ENCODE measurements around the gene ST6GALNAC2.
A peak's percentile ranks its signal among the peaks of the same experiment; 100 is the strongest.
"Not testable (repeated sequence)": the region's sequence is repeated elsewhere in the genome, so short reads cannot be mapped to it uniquely, and the experiment has no call there.

The ST6GALNAC2 gene

GRCh38 chr17:76567634-76568432 lies 17.8 kb downstream of the ST6GALNAC2 start (continued):
- TF ChIP-seq ZNF10 (tag by site-specific recombination; IDR thresholded peaks at IDR 0.05): 0 out of 2 replicates have a peak, but pooled peaks have one; percentile 29

- Histone ChIP-seq H3K27ac (ENCODE audit: extremely low read depth, low read depth, low read length) (0 out of 2 replicates have a peak overlapping the region, but pooled peaks have one; percentile 19), H3K36me3 (ENCODE audit: control insufficient read depth in 2 of 2, insufficient read depth in 1 of 2, low read length in 2 of 2) (peaks cover 17 to 54% of the 10 kb centered on the region in 2 experiments), H3K4me1 (ENCODE audit: control insufficient read depth, insufficient read depth, low read length) (no peaks in the 10 kb centered on the region), H3K9me3 (ENCODE audit: control insufficient read depth, insufficient read depth, low read depth, low read length) (no peaks in the 10 kb centered on the region), H3K4me3 (ENCODE audit: low read depth, low read length) (no peak overlapping the region)
- POLR2A ChIA-PET: interaction anchor here (0.6 to 2.3 kb wide), 14 partner anchors 9 to 144 kb away, joined by 3 to 20 read pairs (median 5); partner anchors contain the start of genes ST6GALNAC1 and ST6GALNAC2
- CTCF ChIA-PET: interaction anchor here (1.1 to 3.3 kb wide), 7 partner anchors 8 to 114 kb away, joined by 3 to 25 read pairs (median 6); no protein-coding TSS in a partner anchor
- TF ChIP-seq ZNF600 (tag by site-specific recombination; IDR thresholded peaks at IDR 0.05) (0 out of 2 replicates have a peak, but pooled peaks have one; percentile 11), ZNF747 (tag by site-specific recombination; IDR thresholded peaks at IDR 0.05) (no peak)
Observed at GRCh38 chr17:76566988-76567431, 18.6 kb downstream of the ST6GALNAC2 start.

- POLR2A ChIA-PET: interaction anchor here (0.6 to 2.3 kb wide), 13 partner anchors 9 to 145 kb away, joined by 3 to 20 read pairs (median 6); partner anchors contain the start of genes ST6GALNAC1 and ST6GALNAC2
- Histone ChIP-seq H3K27ac (ENCODE audit: extremely low read depth, low read depth, low read length) (0 out of 2 replicates have a peak overlapping the region, but pooled peaks have one; percentile 19), H3K4me1 (ENCODE audit: control insufficient read depth, insufficient read depth, low read length) (0 out of 2 replicates have a peak, but pooled peaks cover 2% of the 10 kb centered on the region), H3K9me3 (ENCODE audit: control insufficient read depth, insufficient read depth, low read depth, low read length) (no peaks in the 10 kb centered on the region), H3K36me3 (ENCODE audit: control insufficient read depth in 2 of 2, insufficient read depth in 1 of 2, low read length in 2 of 2) (peaks cover 21 to 58% of the 10 kb centered on the region in 2 experiments), H3K4me3 (ENCODE audit: low read depth, low read length) (no peak overlapping the region)
- TF ChIP-seq KLF7 (tag by site-specific recombination; IDR thresholded peaks at IDR 0.05; ENCODE audit: borderline replicate concordance): 0 out of 2 replicates have a peak, but pooled peaks have one; percentile 47
- TF ChIP-seq SP7 (tag by site-specific recombination; IDR thresholded peaks at IDR 0.05): no peak
- no peak for TF ChIP-seq PRDM1 (tag by site-specific recombination; IDR thresholded peaks at IDR 0.05)
- peak; percentile 49; the same call in 1 of the 2 replicates for TF ChIP-seq KLF9 (tag by site-specific recombination; IDR thresholded peaks at IDR 0.05; ENCODE audit: low read depth)
- CTCF ChIA-PET: interaction anchor here (1.1 to 3.3 kb wide), 7 partner anchors 8 to 115 kb away, joined by 3 to 25 read pairs (median 6); no protein-coding TSS in a partner anchor
Observed at GRCh38 chr17:76566613-76566943, 19.1 kb downstream of the ST6GALNAC2 start.

DNA sequence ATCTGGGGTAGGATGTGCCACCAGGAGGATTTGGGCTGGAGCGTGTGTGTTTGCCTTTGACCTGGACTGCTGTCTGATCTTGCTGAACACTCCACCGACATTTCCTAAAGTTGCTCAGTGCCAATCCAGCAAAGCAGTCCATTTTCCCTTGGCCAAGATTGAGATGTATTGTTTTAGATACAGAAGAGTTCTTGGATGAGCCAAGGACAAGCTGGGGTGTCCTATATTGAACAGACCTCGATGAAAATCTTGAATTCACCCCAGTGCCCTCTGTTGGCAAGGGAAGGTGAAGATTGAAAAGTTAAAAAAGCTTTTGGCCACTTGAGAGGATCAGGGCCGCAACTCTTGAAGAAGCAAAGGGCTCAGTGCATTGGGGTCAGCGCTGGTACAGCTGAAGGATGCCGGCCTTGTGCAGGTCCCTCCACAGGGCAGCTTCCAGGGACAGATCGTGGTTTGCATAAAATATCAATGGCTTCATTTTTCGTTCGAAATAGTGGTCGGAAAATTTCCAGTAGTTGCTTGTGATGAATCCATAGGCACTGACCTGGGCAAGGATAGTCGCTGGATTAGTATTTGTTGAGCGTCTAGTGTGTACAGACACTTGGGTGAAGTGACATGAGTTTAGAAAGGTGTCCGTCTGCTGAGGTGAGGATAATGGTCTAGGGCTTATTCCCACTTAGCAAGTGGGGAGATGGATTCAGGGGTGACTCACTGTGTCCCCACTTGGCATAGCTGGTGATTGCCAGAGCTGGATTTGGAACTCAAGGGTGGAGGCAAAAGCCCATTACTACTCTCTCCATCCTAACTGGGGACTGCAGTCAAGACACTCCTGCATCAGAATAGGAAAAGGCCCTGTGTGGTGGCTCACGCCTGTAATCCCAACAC lies 19.7 kb downstream of the ST6GALNAC2 start:
- 0 out of 2 replicates have a peak, but pooled peaks have one; percentile 47 for TF ChIP-seq ZNF2 (tag by site-specific recombination; IDR thresholded peaks at IDR 0.05)
- TF ChIP-seq, protein P1, sequence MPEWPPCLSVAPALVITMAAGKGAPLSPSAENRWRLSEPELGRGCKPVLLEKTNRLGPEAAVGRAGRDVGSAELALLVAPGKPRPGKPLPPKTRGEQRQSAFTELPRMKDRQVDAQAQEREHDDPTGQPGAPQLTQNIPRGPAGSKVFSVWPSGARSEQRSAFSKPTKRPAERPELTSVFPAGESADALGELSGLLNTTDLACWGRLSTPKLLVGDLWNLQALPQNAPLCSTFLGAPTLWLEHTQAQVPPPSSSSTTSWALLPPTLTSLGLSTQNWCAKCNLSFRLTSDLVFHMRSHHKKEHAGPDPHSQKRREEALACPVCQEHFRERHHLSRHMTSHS (tag by site-specific recombination; IDR thresholded peaks at IDR 0.05): no peak
- CTCF ChIA-PET: interaction anchor here (1.2 to 3.3 kb wide), 7 partner anchors 9 to 115 kb away, joined by 3 to 25 read pairs (median 5); no protein-coding TSS in a partner anchor
- H3K4me3 ChIP-seq (ENCODE audit: low read depth, low read length): no peak overlapping the region
- H3K36me3 ChIP-seq (ENCODE audit: control insufficient read depth in 2 of 2, insufficient read depth in 1 of 2, low read length in 2 of 2): peaks cover 27 to 64% of the 10 kb centered on the region in 2 experiments
- 0 out of 2 replicates have a peak, but pooled peaks cover 4% of the 10 kb centered on the region for H3K4me1 ChIP-seq (ENCODE audit: control insufficient read depth, insufficient read depth, low read length)
- POLR2A ChIA-PET: interaction anchor here (0.6 to 2.3 kb wide), 15 partner anchors 8 to 165 kb away, joined by 3 to 20 read pairs (median 5); partner anchors contain the start of genes ST6GALNAC1 and ST6GALNAC2
- H3K9me3 ChIP-seq (ENCODE audit: control insufficient read depth, insufficient read depth, low read depth, low read length): no peaks in the 10 kb centered on the region
- peak overlapping the region; percentile 34 for H3K27ac ChIP-seq (ENCODE audit: extremely low read depth, low read depth, low read length)

DNA sequence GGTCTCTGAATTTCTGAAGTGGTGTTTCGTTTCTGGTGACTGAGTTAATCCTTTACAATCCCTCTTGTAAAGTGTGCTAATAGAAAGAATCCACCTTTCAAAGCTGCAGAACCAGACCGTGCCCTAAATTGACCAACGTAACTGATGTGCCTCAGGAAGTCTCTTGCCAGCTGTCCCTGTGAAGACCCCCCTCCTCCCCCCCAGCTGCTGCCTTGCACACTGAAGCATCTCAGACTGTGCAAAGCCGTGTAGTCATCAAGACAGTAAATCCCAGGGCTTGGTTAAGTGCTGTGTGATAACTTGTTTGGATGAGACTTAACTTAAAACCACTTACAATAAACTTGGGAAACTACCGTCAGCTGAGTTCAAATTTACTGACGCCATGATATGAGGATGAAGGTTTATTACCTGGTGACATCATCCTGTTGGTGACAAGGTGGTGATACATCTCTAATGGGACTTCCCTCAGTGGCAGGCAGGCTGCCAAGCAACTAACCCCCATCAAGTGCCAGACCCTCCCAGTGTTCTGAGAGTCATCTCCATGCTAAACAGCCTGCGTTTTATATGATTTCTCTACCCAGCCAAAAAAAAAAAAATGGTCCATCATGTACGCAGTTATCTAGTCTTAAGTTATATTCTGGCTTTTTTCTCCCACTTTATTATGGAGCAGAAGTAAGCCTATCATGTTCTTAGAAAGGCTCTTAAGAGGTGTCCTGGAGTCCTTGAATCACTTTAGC lies 20.5 kb downstream of the ST6GALNAC2 start:
- Histone ChIP-seq H3K27ac (ENCODE audit: extremely low read depth, low read depth, low read length) (peak overlapping the region; percentile 34), H3K36me3 (ENCODE audit: control insufficient read depth in 2 of 2, insufficient read depth in 1 of 2, low read length in 2 of 2) (peaks cover 35 to 72% of the 10 kb centered on the region in 2 experiments)
- H3K4me3 ChIP-seq (ENCODE audit: low read depth, low read length); H3K4me1 ChIP-seq (ENCODE audit: control insufficient read depth, insufficient read depth, low read length); H3K9me3 ChIP-seq (ENCODE audit: control insufficient read depth, insufficient read depth, low read depth, low read length): not testable (repeated sequence)
- CTCF ChIA-PET: interaction anchor here (0.7 to 3.3 kb wide), 4 partner anchors 8 to 150 kb away, joined by 4 to 25 read pairs (median 6); no protein-coding TSS in a partner anchor
- POLR2A ChIA-PET: interaction anchor here (0.6 to 1.9 kb wide), 12 partner anchors 9 to 268 kb away, joined by 3 to 12 read pairs (median 4); partner anchors contain the start of gene ST6GALNAC2
- peak; percentile 91 for TF ChIP-seq ZEB2 (tag by site-specific recombination; IDR thresholded peaks at IDR 0.05)
- peak; percentile 95 for TF ChIP-seq PRDM4 (tag by site-specific recombination; IDR thresholded peaks at IDR 0.05)
- TF ChIP-seq KLF8 (tag by site-specific recombination; IDR thresholded peaks at IDR 0.05): peak; percentile 69
- peak; percentile 63; the same call in 1 of the 2 replicates for TF ChIP-seq KLF16 (tag by site-specific recombination; IDR thresholded peaks at IDR 0.05)
- peak; percentile 91 for TF ChIP-seq OSR2 (tag by site-specific recombination; IDR thresholded peaks at IDR 0.05)
- TF ChIP-seq, protein P2, sequence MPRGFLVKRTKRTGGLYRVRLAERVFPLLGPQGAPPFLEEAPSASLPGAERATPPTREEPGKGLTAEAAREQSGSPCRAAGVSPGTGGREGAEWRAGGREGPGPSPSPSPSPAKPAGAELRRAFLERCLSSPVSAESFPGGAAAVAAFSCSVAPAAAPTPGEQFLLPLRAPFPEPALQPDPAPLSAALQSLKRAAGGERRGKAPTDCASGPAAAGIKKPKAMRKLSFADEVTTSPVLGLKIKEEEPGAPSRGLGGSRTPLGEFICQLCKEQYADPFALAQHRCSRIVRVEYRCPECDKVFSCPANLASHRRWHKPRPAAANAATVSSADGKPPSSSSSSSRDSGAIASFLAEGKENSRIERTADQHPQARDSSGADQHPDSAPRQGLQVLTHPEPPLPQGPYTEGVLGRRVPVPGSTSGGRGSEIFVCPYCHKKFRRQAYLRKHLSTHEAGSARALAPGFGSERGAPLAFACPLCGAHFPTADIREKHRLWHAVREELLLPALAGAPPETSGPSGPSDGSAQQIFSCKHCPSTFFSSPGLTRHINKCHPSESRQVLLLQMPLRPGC (tag by site-specific recombination; IDR thresholded peaks at IDR 0.05): peak; percentile 92
